SK-N-SH treated with all-trans-retinoic acid at 6 μM for 48 hours (cell line): Measurements from ENCODE around the gene NGDN.
A peak's percentile ranks its signal among the peaks of the same experiment; 100 is the strongest.

Source experiments
- ATAC-seq: fragments of 200-7000 bp; cut with Tn5 transposase; 3 replicates; pipeline ENCODE4 v1.9.1; 2020; ENCODE audit warnings: mild to moderate bottlenecking, moderate library complexity
- ARNTL ChIP-seq: fragments of 450-650 bp; formaldehyde crosslinking; IDR thresholded peaks from 2 replicates; pipeline ENCODE4 v1.5.0; 2020; ENCODE audit warnings: low read depth, mild to moderate bottlenecking, moderate library complexity, borderline replicate concordance
- BACH2 ChIP-seq: fragments of 250-450 bp; sonication (Bioruptor Pico); IDR thresholded peaks from 2 replicates; pipeline ENCODE4 v1.9.0; 2021; ENCODE audit warnings: mild to moderate bottlenecking, borderline replicate concordance
- CREB5 ChIP-seq: fragments of 250-450 bp; sonication (Bioruptor Pico); IDR thresholded peaks from 2 replicates; pipeline ENCODE4 v1.5.1; 2020; ENCODE audit warnings: low read depth, mild to moderate bottlenecking, moderate library complexity
- CSDC2 ChIP-seq: fragments of 250-450 bp; sonication (Bioruptor Pico); IDR thresholded peaks from 2 replicates; pipeline ENCODE4 v1.5.0; 2020; ENCODE audit warnings: mild to moderate bottlenecking, moderate library complexity
- CSRNP3 ChIP-seq: fragments of 250-450 bp; sonication (Bioruptor Pico); IDR thresholded peaks from 2 replicates; pipeline ENCODE4 v1.5.1; 2021; ENCODE audit warnings: mild to moderate bottlenecking, moderate library complexity
- ISL1 ChIP-seq: fragments of 250-450 bp; sonication (Bioruptor Pico); IDR thresholded peaks from 2 replicates; pipeline ENCODE4 v2.1.2; 2022; ENCODE audit warnings: mild to moderate bottlenecking, moderate library complexity
- POU6F1 ChIP-seq: fragments of 250-450 bp; sonication (Bioruptor Pico); IDR thresholded peaks from 2 replicates; pipeline ENCODE4 v1.8.0; 2021; ENCODE audit warnings: low read depth, mild to moderate bottlenecking, moderate library complexity, borderline replicate concordance
- PPARA ChIP-seq: fragments of 250-450 bp; sonication (Bioruptor Pico); IDR thresholded peaks from 2 replicates; pipeline ENCODE4 v1.5.0; 2020; ENCODE audit warnings: mild to moderate bottlenecking, borderline replicate concordance
- RARB ChIP-seq: fragments of 250-450 bp; sonication (Bioruptor Pico); IDR thresholded peaks from 2 replicates; pipeline ENCODE4 v1.8.0; 2021; ENCODE audit warnings: mild to moderate bottlenecking, moderate library complexity
- SNAI2 ChIP-seq: fragments of 250-450 bp; sonication (Bioruptor Pico); IDR thresholded peaks from 2 replicates; pipeline ENCODE4 v1.5.0; 2020; ENCODE audit warnings: mild to moderate bottlenecking, moderate library complexity
- TCF4 ChIP-seq: fragments of 250-450 bp; sonication (Bioruptor Pico); IDR thresholded peaks from 2 replicates; pipeline ENCODE4 v1.8.0; 2021; ENCODE audit warnings: mild to moderate bottlenecking, moderate library complexity, borderline replicate concordance
- TOX ChIP-seq: fragments of 250-450 bp; sonication (Bioruptor Pico); IDR thresholded peaks from 2 replicates; pipeline ENCODE4 v1.8.0; 2021; ENCODE audit warnings: mild to moderate bottlenecking, moderate library complexity, borderline replicate concordance
- TSHZ2 ChIP-seq: fragments of 250-450 bp; sonication (Bioruptor Pico); IDR thresholded peaks from 2 replicates; pipeline ENCODE4 v1.5.0; 2020; ENCODE audit warnings: mild to moderate bottlenecking, moderate library complexity
- ZFP3 ChIP-seq: fragments of 250-450 bp; sonication (Bioruptor Pico); IDR thresholded peaks from 2 replicates; pipeline ENCODE4 v1.5.0; 2020; ENCODE audit warnings: mild to moderate bottlenecking, moderate library complexity
- ZFP30 ChIP-seq: fragments of 450-650 bp; formaldehyde crosslinking; IDR thresholded peaks from 2 replicates; pipeline ENCODE4 v1.5.0; 2022; ENCODE audit warnings: mild to moderate bottlenecking, moderate library complexity
- ZNF565 ChIP-seq: fragments of 450-650 bp; formaldehyde crosslinking; conservative IDR thresholded peaks from 2 replicates; pipeline ENCODE4 v1.5.0; 2020; ENCODE audit warnings: low read depth, mild to moderate bottlenecking, moderate library complexity
- ZNF70 ChIP-seq: fragments of 450-650 bp; formaldehyde crosslinking; IDR thresholded peaks from 2 replicates; pipeline ENCODE4 v1.5.0; 2020; ENCODE audit warnings: mild to moderate bottlenecking, moderate library complexity
- ZNF8 ChIP-seq: fragments of 450-650 bp; formaldehyde crosslinking; IDR thresholded peaks from 2 replicates; pipeline ENCODE4 v1.5.0; 2020; ENCODE audit warnings: mild to moderate bottlenecking, moderate library complexity

The NGDN gene

GRCh38 chr14:23460960-23461359 is 8.5 kb upstream of the NGDN start (continued):
- no peak for TF ChIP-seq POU6F1 (CRISPR knock-in tag)
- no peak for TF ChIP-seq ZFP3 (CRISPR knock-in tag)
- TF ChIP-seq BACH2 = no peak

GRCh38 chr14:23464700-23465099 is 4.8 kb upstream of the NGDN start:
- ATAC-seq = no peak
- TF ChIP-seq ZNF8 (CRISPR knock-in tag) (no peak), ISL1 (CRISPR knock-in tag) (no peak), PPARA (CRISPR knock-in tag) (no peak), RARB (no peak), SNAI2 (CRISPR knock-in tag) (no peak), CSRNP3 (CRISPR knock-in tag) (no peak), ZNF70 (CRISPR knock-in tag) (no peak), ZNF565 (CRISPR knock-in tag) (no peak)
- TF ChIP-seq, all 23 proteins: peak for 0

- ATAC-seq = no peak
- TF ChIP-seq POU6F1 (CRISPR knock-in tag) (no peak), CSRNP3 (CRISPR knock-in tag) (no peak), SNAI2 (CRISPR knock-in tag) (no peak), BACH2 (no peak), ZNF70 (CRISPR knock-in tag) (no peak)
Observed at GRCh38 chr14:23465261-23465660, 4.2 kb upstream of the NGDN start.

- no peak for TF ChIP-seq CREB5 (CRISPR knock-in tag)
- no peak for TF ChIP-seq ZFP30
- no peak for TF ChIP-seq ZNF70 (CRISPR knock-in tag)
- no peak for TF ChIP-seq ARNTL (CRISPR knock-in tag)
- no peak for TF ChIP-seq TCF4 (CRISPR knock-in tag)
- TF ChIP-seq TSHZ2 (CRISPR knock-in tag) = 0 out of 2 replicates have a peak, but pooled peaks have one; percentile 36
- no peak for TF ChIP-seq ZNF565 (CRISPR knock-in tag)
- TF ChIP-seq TOX (CRISPR knock-in tag) = no peak
- no peak; the same call in 1 of the 2 replicates for TF ChIP-seq CSDC2 (CRISPR knock-in tag)
- peak; percentile 38; the same call in 1 of the 2 replicates for TF ChIP-seq ZFP3 (CRISPR knock-in tag)
- ATAC-seq = no peak
Observed at GRCh38 chr14:23468704-23469126, 788 bp upstream of the NGDN start.
